ENCODE measurements around the gene CD47.
A peak's percentile ranks its signal among the peaks of the same experiment; 100 is the strongest.

Gene CD47

GRCh38 chr3:108022256-108023150, 68.3 kb downstream of the CD47 start:
- no peak for DNase-seq (ENCODE audit: insufficient read length, low spot score)
- no peak for FAIRE-seq

DNA sequence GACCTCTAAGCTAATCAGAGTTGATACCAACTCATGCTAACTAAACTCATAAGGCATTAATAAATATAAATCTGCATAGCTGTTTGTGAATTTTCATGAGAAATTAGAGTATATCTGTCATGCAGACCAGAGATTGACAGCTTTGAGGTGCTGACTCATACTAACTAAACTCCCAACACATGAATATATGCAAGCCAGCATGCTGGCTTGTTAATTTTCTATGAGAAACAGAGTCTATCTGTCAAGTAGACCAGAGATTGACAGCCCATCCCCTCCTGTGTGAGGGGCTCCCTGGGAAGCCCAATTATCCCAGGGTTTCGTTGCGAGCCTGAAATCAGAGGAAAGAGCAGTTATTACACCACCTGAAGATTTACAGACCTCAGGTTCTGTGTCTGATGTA, 69.3 kb downstream of the CD47 start:
- DNase-seq (ENCODE audit: insufficient read length, low spot score) (no peak), FAIRE-seq (no peak)

GRCh38 chr3:108021131-108021530, 69.7 kb downstream of the CD47 start:
- FAIRE-seq (no peak), DNase-seq (ENCODE audit: insufficient read length, low spot score) (no peak)

DNA sequence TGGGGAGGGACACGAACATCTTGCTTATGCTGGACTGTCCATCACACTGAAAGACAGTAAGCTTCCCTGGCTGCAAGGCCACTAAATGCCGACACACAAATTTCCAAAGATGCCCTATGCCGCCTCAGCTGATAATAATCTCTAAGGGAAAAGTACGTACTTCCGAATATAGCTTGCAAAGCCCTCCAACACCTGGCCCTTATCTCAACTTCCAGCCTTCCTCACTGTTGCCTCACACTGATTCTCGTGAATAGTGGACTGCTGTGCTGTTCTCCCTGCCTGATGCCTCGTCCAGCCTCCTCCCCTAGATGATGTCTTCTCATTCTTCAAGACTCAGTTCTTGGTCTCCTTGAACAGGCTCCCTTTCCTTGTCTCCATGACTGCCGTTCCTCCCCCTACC, 72.3 kb downstream of the CD47 start:
- DNase-seq (ENCODE audit: insufficient read length, low spot score) (no peak), FAIRE-seq (no peak)

- FAIRE-seq (no peak), DNase-seq (ENCODE audit: insufficient read length, low spot score) (no peak)
Measured at GRCh38 chr3:108017587-108017986, 73.2 kb downstream of the CD47 start.

DNA sequence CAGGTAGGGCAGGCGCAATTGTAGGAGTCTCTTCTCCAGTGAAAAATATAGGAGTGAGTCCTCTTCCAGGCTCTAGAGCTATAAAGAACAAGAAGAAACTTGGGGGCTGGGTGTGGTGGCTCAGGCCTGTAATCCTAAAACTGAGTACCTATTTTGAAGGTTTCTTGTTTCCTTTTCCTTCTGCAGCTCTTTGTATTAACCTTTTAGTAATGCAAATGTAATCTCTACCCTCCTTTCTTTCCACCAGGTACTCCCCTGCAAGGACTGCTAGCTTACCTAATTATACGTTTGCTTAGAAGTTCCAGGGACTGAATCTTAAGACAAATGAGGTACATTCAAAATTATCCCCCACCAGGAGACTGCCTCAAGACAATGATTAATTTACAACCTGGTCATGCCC, 75.9 kb downstream of the CD47 start:
- FAIRE-seq, result no peak
- DNase-seq (ENCODE audit: insufficient read length, low spot score), result no peak

DNA sequence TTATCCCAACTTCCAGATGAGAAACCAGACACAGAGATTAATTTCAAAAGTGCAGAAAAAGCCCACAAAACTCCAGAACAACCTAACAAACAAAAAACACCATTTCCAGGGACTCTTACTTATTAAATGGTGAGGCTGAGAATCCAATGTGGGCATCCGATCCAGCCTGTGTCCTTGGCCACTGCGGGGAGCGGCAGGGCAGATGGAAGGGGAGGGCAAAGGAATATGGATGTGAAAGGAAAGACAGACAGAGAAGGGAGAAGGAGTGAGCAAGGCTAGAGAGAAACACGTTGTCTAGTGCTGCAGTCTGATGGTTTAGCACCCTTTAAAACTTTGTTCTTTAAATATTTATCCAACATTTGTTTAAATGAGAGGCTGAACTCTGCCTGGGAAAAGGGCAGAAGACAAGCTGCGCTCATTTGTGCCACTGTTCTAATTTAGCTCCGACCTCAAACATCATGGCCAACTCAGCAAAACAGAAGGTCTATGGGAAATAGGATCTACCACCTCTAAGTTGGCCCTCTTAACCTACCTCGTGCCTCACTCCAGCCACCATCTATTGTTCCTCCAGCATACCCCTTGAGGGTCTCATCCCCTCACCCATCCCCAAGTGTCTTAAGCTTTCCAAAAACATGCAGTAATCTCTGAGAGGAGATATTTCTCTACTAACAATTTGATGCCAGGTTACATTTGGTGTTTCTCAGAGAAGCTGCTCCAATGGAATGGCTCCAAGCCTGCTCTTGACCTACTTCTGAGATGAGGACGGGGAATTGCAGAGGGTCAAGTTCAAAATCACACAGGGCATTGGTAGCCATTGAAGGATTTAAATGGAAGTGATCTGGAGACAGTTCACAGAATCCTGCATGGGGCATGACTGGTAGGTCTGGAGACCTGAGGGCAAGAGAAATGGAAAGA, 77.4 kb downstream of the CD47 start:
- no peak for DNase-seq (ENCODE audit: insufficient read length, low spot score)

GRCh38 chr3:108012304-108012703, 78.5 kb downstream of the CD47 start:
- DNase-seq (ENCODE audit: insufficient read length, low spot score), result no peak
- no peak for FAIRE-seq

More for the DNA sequence above, 77.4 kb downstream of the CD47 start:
- FAIRE-seq, result no peak

DNA sequence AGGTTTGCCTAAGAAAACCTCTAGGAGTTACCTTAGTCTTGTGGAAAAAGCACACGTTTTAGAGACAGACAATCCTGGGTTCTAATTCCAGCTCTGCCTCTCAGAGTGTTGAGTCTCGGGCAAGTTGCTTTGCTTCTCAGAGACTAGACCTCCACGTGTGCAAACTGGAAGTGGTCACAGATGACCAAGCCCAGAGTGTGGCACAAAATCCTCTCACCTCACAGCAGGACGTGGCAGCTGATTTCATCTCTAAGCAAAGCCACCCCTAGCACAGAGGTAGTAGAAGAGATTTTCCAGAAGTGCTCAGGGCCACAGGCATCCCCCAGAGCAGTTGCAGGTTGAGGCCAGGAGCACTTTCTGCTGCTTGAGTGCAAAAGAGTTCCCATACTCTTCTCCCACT, 79.2 kb downstream of the CD47 start:
- FAIRE-seq (no peak), DNase-seq (ENCODE audit: insufficient read length, low spot score) (no peak)

DNA sequence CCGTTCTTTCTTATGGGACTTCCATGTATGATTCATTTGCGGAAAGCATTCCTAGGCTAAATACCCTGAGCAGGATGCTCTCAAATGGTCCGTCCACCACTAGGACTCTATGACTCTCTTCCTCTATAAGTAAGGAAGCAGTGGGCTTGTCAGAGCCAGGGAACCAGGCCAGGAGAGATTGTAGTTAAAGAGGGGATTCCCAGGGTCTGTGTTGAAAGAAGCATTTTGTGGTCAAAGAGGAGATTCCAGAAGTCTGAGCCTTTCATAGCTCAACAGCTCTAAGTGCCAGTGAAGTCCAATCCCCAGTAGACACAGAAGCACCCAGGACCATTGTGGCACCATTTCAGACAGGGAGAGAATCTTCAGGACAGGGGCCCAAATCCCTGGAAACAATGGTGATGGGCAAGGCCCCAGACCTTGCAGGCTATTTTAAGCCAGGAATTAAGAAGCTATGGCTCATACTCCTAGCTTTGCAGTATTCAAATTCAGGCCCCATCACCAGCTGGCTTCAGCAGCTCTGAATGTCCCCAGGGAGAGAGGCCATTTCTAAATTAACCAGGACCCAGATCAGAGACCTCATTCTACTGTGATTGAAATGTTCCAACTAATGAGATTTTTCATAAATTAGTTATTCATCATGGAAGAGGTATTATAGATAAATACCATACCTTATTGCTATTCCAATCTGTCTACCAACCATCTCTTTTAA, 81.7 kb downstream of the CD47 start:
- FAIRE-seq, result no peak

DNA sequence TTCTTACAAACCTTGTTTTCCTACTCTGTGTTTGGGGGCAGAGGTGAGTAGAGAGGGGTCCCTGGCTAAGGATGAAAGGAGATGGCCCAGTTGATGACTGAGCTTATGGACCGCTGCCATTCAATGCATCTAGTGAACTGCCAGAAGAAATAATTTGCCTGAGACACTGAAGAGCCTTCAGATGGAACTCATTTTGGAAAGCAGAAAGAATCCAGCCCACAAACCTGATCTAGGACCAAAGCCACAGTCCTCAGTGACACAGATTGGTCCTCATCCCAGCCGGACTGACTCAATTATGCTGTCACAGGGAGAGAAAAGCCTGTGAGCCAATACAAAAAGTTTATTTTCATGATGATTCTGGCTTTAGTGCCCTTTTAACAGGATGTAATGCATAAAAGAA, 82.7 kb downstream of the CD47 start:
- DNase-seq (ENCODE audit: insufficient read length, low spot score) (no peak), FAIRE-seq (no peak)

More for the DNA sequence above, 81.7 kb downstream of the CD47 start:
- DNase-seq (ENCODE audit: insufficient read length, low spot score), result peak; percentile 34

GRCh38 chr3:108006881-108007331, 83.9 kb downstream of the CD47 start:
- no peak for DNase-seq (ENCODE audit: insufficient read length, low spot score)
- FAIRE-seq, result no peak

GRCh38 chr3:108006077-108006771, 84.6 kb downstream of the CD47 start:
- no peak for FAIRE-seq
- peak; percentile 20 for DNase-seq (ENCODE audit: insufficient read length, low spot score)

- DNase-seq (ENCODE audit: insufficient read length, low spot score) (no peak), FAIRE-seq (no peak)
Measured at GRCh38 chr3:108004647-108005046, 86.2 kb downstream of the CD47 start.

- DNase-seq (ENCODE audit: insufficient read length, low spot score) (no peak), FAIRE-seq (no peak)
Measured at GRCh38 chr3:108001457-108001856, 89.4 kb downstream of the CD47 start.

GRCh38 chr3:107999215-107999775, 91.5 kb downstream of the CD47 start:
- FAIRE-seq (no peak), DNase-seq (ENCODE audit: insufficient read length, low spot score) (peak; percentile 15)

DNA sequence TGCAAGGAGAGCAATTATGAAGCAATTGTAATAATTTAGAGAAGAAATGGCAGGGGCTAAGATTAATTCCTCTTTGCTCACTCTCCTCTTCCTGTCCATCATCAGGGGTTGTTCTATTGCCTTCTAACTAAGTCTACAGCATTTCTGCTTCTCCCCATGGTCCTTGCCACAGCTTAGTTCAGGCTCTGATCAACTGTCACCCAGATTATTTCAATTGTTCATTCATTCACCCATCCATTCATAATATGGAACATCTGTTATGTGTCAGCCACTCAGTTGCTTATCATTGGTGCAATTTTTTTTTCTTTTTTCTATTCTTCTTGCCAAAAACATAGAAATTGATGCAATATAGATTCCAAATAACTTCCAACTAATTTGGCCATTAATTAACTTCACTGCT, 93.2 kb downstream of the CD47 start:
- no peak for FAIRE-seq
- DNase-seq (ENCODE audit: insufficient read length, low spot score), result no peak

DNA sequence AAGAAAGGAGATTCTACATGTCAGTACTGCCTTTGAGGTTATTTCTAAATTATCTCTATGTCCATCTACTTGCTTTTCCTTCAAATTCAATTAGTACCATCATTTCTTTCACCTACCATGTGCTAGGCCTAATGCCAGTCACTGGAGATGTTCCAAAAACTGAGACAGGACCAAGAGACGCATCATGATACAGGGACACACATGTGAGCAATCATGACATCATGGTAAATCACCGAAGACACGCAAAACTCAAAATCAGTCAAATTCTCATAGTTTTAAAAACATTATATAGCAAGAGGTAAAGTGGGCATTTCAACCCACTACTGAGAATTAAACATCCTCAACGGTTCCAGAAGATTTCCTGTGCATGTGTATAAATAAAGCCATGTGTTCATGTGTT, 95.0 kb downstream of the CD47 start:
- no peak for FAIRE-seq
- DNase-seq (ENCODE audit: insufficient read length, low spot score), result no peak

DNA sequence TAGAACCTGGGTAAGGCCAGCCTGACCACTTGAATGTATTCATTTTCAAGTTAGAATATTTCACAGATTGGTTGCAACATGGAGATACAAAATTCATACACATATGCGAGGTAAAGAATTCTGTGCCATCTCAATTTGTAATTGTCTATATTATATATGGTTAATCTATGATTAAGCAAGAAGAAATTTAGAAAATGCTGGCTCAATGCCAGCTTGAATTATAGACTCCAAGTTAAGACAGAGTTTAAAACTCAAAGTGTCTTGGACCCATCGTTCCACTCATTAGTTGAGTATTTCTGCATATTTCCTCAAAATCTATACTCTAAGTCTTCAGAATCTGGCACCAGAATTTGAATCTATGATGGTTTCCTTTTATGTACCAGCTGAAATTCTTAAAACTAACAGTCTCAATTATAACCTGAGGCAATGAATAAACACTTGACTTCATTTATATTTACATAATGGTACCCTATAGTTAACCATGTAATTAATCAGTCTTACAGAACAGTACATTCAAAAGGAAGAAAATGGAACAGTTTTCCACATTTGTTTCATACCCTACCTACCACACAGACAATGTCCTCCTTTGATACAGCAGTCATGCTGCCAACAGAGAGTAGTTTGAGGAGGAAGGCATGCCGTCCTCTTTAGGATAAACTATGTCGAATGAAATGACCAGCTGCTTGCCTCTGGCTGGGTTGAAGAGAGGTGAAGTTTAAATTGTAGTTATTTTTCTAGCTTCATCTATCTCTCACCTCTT, 95.7 kb downstream of the CD47 start:
- FAIRE-seq, result no peak

More for the DNA sequence above, 95.7 kb downstream of the CD47 start:
- DNase-seq (ENCODE audit: insufficient read length, low spot score), result no peak
